ENCODE results near the gene BTG1.

Gene BTG1

DNA sequence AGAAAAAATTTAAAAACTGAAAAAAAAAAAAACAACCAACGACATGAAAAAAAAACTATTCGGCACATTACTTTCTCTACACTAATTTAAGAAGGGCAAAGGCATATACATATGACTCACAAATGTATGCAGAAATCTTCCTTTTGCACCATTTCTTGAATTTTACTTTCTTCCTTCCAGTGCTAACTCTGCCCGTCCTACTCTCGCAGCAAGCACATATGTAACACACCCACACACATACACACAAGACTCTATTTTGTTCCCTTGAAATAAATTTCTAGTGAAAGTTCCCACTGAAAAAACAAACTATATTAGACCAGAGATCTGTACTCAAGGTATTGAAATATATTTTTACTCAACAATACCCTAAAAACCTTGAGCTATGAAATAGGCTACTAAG lies 14.6 kb downstream of the BTG1 start:
- Histone ChIP-seq H3K27ac (ENCODE audit: low read length) (no peak overlapping the region), H3K4me1 (ENCODE audit: control insufficient read depth in 1 of 2, insufficient read depth in 2 of 2, low read length in 2 of 2) (peaks cover 22 to 43% of the 10 kb centered on the region in 2 donors), H3K9me3 (ENCODE audit: control insufficient read depth in 1 of 2, low read length in 2 of 2) (no peaks in the 10 kb centered on the region)

DNA sequence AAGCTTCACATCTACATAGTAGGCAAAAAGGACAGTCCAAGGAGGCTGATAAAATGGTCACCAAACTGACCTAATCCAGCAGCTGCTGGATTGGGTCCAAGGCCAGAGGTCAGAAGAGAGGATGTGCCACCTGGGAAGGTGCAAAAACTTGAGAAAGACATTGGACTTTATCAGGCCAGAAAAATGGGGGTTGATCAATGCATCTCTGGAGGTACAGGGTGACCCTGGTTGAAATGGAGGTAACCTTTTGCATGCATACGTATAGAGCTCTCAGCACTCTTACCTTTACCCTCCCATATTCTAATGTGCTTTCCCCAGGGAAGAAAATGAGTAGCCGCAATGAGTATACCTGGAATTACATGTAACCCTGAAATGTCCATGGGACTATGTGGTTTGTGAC lies 16.0 kb downstream of the BTG1 start:
- no peaks in the 10 kb centered on the region for H3K27me3 ChIP-seq (ENCODE audit: low read depth, low read length)
- no peak overlapping the region for H3K27ac ChIP-seq (ENCODE audit: low read length)
- H3K4me1 ChIP-seq (ENCODE audit: control insufficient read depth in 1 of 2, insufficient read depth in 2 of 2, low read length in 2 of 2) = peaks cover 16 to 35% of the 10 kb centered on the region in 2 donors
- H3K9me3 ChIP-seq (ENCODE audit: control insufficient read depth in 1 of 2, low read length in 2 of 2) = no peaks in the 10 kb centered on the region
- H3K4me3 ChIP-seq (ENCODE audit: low read depth in 1 of 2, low read length in 2 of 2) = no peak overlapping the region
- H3K36me3 ChIP-seq (ENCODE audit: control insufficient read depth in 1 of 2, insufficient read depth in 2 of 2, low read length in 2 of 2) = peaks cover 0 to 3% of the 10 kb centered on the region in 2 donors

More for the DNA sequence above, 14.6 kb downstream of the BTG1 start:
- no peak overlapping the region for H3K4me3 ChIP-seq (ENCODE audit: low read depth in 1 of 2, low read length in 2 of 2)
- peaks cover 0 to 3% of the 10 kb centered on the region in 2 donors for H3K36me3 ChIP-seq (ENCODE audit: control insufficient read depth in 1 of 2, insufficient read depth in 2 of 2, low read length in 2 of 2)
- H3K27me3 ChIP-seq (ENCODE audit: low read depth, low read length) = no peaks in the 10 kb centered on the region

DNA sequence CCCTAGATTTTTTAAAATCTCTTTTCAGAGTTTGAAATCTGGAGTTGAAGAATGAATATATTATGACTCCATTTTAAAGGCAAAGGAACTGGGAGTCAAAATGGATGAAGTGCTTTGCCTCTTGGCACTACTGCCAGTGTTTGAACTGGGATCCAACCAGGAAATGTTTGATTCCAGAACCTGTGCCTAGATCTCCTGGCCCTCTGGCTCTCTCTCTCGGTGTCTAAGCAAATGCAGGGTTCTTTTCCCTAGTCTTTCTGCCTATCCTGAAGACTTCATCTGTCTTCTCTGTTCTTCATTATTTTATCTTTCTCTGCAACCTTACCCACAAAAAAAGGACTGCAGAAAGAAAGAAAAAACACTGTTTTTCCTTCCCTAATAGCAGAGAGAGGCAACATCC lies 17.0 kb downstream of the BTG1 start:
- H3K9me3 ChIP-seq (ENCODE audit: control insufficient read depth in 1 of 2, low read length in 2 of 2) = no peaks in the 10 kb centered on the region
- H3K27ac ChIP-seq (ENCODE audit: low read length) = no peak overlapping the region
- peaks cover 0 to 3% of the 10 kb centered on the region in 2 donors for H3K36me3 ChIP-seq (ENCODE audit: control insufficient read depth in 1 of 2, insufficient read depth in 2 of 2, low read length in 2 of 2)
- no peak overlapping the region for H3K4me3 ChIP-seq (ENCODE audit: low read depth in 1 of 2, low read length in 2 of 2)
- no peaks in the 10 kb centered on the region for H3K27me3 ChIP-seq (ENCODE audit: low read depth, low read length)
- H3K4me1 ChIP-seq (ENCODE audit: control insufficient read depth in 1 of 2, insufficient read depth in 2 of 2, low read length in 2 of 2) = peaks cover 6 to 25% of the 10 kb centered on the region in 2 donors

DNA sequence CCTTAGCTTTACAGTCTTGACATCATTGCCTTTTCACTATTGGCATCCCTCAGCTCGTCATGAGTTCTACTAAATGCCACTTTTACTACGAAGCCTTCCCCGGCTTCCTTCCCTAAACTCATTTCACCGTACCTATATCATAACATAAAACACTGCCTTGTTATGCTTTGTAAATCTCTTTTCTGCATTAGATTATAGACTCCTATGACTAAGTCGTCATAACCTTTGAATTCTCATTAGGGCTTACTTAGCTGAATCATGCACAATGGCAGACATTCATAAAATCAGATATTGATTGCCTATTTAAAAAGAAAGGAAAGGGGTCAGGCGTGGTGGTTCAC lies 21.0 kb downstream of the BTG1 start:
- Histone ChIP-seq H3K4me1 (ENCODE audit: control insufficient read depth in 1 of 2, insufficient read depth in 2 of 2, low read length in 2 of 2) (no peaks in the 10 kb centered on the region), H3K27me3 (ENCODE audit: low read depth, low read length) (no peaks in the 10 kb centered on the region), H3K4me3 (ENCODE audit: low read depth in 1 of 2, low read length in 2 of 2) (no peak overlapping the region), H3K9me3 (ENCODE audit: control insufficient read depth in 1 of 2, low read length in 2 of 2) (peaks cover 0 to 10% of the 10 kb centered on the region in 2 donors), H3K36me3 (ENCODE audit: control insufficient read depth in 1 of 2, insufficient read depth in 2 of 2, low read length in 2 of 2) (peaks cover 0 to 9% of the 10 kb centered on the region in 2 donors), H3K27ac (ENCODE audit: low read length) (no peak overlapping the region)

DNA sequence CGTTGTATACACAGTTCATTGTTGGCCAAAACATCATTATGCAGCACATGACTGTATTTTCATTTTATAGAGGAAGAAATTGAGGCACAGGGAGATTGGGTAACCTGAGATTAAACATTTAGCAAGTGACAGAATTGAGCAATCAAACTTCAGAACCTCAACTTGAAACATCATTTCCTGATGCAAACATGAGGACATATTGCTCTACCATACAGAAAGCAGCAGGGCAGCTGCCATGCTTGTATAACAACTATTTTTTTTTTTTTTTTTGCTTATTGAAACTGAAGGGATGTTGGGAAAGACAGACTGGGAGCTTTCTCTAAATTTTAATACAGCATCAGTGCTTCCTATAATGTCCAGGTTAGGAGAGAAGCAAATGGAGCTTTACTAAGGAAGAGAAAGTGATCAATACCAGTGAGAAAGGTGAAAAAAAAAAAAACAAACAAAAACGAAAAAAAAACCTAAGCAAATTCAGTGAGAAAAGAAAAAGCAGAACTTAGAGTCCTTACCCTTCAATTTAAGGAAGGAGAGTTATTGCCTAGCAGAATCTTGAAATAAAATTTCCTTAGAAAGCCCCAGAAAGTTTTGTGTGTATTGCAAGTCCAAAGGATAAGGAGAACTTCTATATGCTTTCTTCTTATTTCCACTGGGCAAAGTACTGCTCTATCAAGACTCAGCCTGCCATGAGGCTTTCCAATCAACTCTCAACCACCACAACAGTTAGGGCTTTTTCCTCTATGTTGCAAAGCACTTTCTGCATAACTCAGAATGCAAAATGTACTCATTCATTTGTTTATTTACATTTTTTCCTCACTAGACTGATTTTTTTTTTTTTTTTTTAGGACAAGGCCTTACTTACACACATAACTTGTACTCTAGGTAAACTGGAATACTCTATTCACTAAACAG lies 21.6 kb downstream of the BTG1 start:
- Histone ChIP-seq H3K9me3 (ENCODE audit: control insufficient read depth in 1 of 2, low read length in 2 of 2) (peaks cover 0 to 16% of the 10 kb centered on the region in 2 donors), H3K27me3 (ENCODE audit: low read depth, low read length) (no peaks in the 10 kb centered on the region), H3K4me1 (ENCODE audit: control insufficient read depth in 1 of 2, insufficient read depth in 2 of 2, low read length in 2 of 2) (no peaks in the 10 kb centered on the region), H3K36me3 (ENCODE audit: control insufficient read depth in 1 of 2, insufficient read depth in 2 of 2, low read length in 2 of 2) (peaks cover 0 to 12% of the 10 kb centered on the region in 2 donors), H3K4me3 (ENCODE audit: low read depth in 1 of 2, low read length in 2 of 2) (no peak overlapping the region), H3K27ac (ENCODE audit: low read length) (no peak overlapping the region)

DNA sequence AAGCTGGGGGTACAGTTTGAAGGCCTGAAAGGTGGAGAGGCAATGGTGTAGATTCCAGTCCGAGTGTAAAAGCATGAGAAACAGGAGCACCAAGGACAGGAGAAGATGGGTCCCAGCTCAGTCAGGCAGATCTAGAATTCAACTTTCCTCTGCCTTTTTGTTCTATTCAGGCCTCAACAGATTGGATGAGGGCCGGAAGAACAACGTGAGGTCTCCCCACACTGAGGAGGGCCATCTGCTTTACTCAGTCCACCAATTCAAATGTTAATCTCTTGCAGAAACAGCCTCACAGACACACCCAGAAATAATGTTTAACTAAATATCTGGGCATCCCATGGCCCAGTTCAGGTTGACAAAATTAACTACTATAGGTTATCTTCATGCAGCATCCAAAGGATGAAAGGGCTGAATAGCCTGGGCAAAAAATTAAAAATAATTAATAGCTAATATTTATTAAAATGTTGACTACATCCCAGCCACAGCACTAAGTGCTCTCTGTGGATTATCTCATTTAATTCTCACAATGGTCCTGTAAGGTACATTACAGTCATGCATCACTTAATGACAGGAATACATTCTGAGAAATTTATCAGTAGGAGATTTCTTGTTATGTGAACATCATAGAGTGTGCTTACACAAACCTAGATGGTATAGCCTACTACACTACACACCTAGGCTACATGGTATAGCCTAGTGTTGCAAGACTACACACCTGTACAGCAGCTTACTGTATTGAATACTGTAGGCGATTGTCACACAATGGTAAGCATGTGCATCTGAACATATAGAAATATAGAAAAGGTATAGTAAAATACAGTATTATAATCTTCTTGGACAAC lies 22.5 kb downstream of the BTG1 start:
- Histone ChIP-seq H3K4me1 (ENCODE audit: control insufficient read depth in 1 of 2, insufficient read depth in 2 of 2, low read length in 2 of 2) (no peaks in the 10 kb centered on the region), H3K27ac (ENCODE audit: low read length) (no peak overlapping the region), H3K4me3 (ENCODE audit: low read depth in 1 of 2, low read length in 2 of 2) (no peak overlapping the region), H3K36me3 (ENCODE audit: control insufficient read depth in 1 of 2, insufficient read depth in 2 of 2, low read length in 2 of 2) (peaks cover 0 to 12% of the 10 kb centered on the region in 2 donors), H3K27me3 (ENCODE audit: low read depth, low read length) (no peaks in the 10 kb centered on the region), H3K9me3 (ENCODE audit: control insufficient read depth in 1 of 2, low read length in 2 of 2) (peaks cover 0 to 16% of the 10 kb centered on the region in 2 donors)

DNA sequence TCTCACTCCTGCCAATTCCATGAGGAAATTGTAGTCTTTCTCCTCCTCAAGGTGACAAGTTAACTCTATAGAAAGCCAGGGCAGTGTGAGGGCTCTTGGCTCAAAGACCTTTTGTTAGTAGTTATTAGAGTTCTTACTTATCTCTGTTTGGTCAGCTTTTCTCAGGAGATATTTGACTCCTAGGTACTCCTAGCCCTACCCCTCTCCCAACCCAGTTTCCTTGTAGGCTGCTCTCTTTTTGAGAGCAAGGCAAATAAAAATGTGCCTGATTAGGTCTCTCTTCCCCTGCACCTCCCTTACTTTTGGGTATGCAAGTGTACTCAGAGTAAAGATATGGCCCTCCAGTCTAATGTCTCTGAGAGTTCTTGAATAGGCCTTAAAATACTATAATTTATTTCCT lies 23.8 kb downstream of the BTG1 start:
- H3K27me3 ChIP-seq (ENCODE audit: low read depth, low read length) = no peaks in the 10 kb centered on the region
- H3K27ac ChIP-seq (ENCODE audit: low read length) = no peak overlapping the region
- peaks cover 0 to 12% of the 10 kb centered on the region in 2 donors for H3K36me3 ChIP-seq (ENCODE audit: control insufficient read depth in 1 of 2, insufficient read depth in 2 of 2, low read length in 2 of 2)
- peaks cover 0 to 16% of the 10 kb centered on the region in 2 donors for H3K9me3 ChIP-seq (ENCODE audit: control insufficient read depth in 1 of 2, low read length in 2 of 2)
- no peak overlapping the region for H3K4me3 ChIP-seq (ENCODE audit: low read depth in 1 of 2, low read length in 2 of 2)
- no peaks in the 10 kb centered on the region for H3K4me1 ChIP-seq (ENCODE audit: control insufficient read depth in 1 of 2, insufficient read depth in 2 of 2, low read length in 2 of 2)

DNA sequence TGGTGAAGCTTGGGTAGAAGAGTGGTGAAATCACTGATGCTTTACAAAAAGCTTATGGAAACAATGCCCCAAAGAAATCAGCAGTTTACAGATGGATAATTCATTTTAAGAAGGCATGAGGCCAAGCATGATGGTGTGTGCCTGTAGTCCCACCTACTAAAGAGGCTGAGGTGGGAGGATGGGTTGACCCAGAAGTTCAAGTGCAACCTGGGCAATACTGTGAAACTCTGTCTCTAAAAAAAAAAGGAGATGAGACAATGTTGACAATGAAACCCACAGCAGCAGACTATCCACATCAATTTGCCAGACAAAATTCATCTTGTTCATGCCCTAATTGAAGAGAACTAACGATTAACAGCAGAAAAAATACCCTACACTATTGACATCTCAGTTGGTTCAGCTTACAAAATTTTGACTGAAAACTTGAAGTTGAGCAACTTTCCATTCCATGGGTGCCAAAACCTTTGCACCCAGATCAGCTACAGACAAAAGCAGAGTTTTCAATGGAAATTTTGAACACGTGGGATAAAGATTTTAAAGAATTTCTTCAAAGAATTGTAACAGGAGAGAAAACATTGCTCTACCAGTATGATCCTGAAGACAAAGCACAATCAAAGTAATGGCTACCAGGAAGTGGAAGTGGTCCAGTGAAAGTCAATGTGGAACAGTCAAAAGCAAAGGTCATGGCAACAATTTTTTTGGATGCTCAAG lies 26.7 kb downstream of the BTG1 start:
- H3K36me3 ChIP-seq (ENCODE audit: control insufficient read depth in 1 of 2, insufficient read depth in 2 of 2, low read length in 2 of 2) = peaks cover 0 to 12% of the 10 kb centered on the region in 2 donors
- H3K4me1 ChIP-seq (ENCODE audit: control insufficient read depth in 1 of 2, insufficient read depth in 2 of 2, low read length in 2 of 2) = no peaks in the 10 kb centered on the region
- no peak overlapping the region for H3K27ac ChIP-seq (ENCODE audit: low read length)

DNA sequence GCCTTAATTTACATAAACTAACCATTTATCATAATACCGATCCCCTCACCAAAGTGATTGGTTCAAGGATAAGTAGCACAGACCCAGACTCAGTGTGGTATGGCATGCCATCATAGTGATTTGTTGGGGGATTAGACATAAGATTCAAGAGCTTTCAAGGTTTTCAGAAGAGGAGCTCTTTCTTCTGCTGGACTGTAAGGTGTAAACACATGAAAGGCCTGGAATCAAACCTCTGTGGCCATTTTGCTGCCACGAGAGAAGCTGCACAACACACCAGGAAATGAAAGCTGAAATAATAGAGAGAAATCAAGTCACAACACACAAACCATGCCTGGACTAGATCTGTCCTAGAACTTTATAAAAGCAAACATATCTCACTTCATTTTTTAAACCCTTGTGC lies 30.8 kb downstream of the BTG1 start:
- peaks cover 0 to 5% of the 10 kb centered on the region in 2 donors for H3K36me3 ChIP-seq (ENCODE audit: control insufficient read depth in 1 of 2, insufficient read depth in 2 of 2, low read length in 2 of 2)
- H3K4me1 ChIP-seq (ENCODE audit: control insufficient read depth in 1 of 2, insufficient read depth in 2 of 2, low read length in 2 of 2) = no peaks in the 10 kb centered on the region
- no peak overlapping the region for H3K27ac ChIP-seq (ENCODE audit: low read length)
- H3K9me3 ChIP-seq (ENCODE audit: control insufficient read depth in 1 of 2, low read length in 2 of 2) = peaks cover 0 to 7% of the 10 kb centered on the region in 2 donors
- no peak overlapping the region for H3K4me3 ChIP-seq (ENCODE audit: low read depth in 1 of 2, low read length in 2 of 2)
- H3K27me3 ChIP-seq (ENCODE audit: low read depth, low read length) = no peaks in the 10 kb centered on the region

More for the DNA sequence above, 26.7 kb downstream of the BTG1 start:
- Histone ChIP-seq H3K9me3 (ENCODE audit: control insufficient read depth in 1 of 2, low read length in 2 of 2) (peaks cover 0 to 16% of the 10 kb centered on the region in 2 donors), H3K4me3 (ENCODE audit: low read depth in 1 of 2, low read length in 2 of 2) (no peak overlapping the region), H3K27me3 (ENCODE audit: low read depth, low read length) (no peaks in the 10 kb centered on the region)

DNA sequence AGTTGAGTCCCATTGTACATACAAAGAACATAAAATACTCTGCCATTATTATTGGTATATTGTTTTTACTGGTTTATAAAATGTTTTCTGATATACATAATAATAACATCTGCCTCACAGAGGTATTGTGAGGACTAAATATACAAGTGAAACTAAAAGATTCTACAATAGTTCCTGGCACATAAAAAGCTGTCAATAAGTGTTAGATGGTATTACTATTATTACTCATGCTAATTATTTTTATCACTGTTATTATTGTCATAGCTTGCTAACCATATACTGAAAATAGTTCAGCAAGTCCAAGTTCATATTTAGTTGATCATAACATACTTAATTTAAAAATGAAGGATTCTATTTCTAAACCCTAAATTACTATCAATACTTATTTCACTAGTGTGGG lies 34.4 kb downstream of the BTG1 start:
- peaks cover 0 to 13% of the 10 kb centered on the region in 2 donors for H3K4me1 ChIP-seq (ENCODE audit: control insufficient read depth in 1 of 2, insufficient read depth in 2 of 2, low read length in 2 of 2)
- no peaks in the 10 kb centered on the region for H3K27me3 ChIP-seq (ENCODE audit: low read depth, low read length)
- no peak overlapping the region for H3K4me3 ChIP-seq (ENCODE audit: low read depth in 1 of 2, low read length in 2 of 2)
- no peaks in the 10 kb centered on the region for H3K36me3 ChIP-seq (ENCODE audit: control insufficient read depth in 1 of 2, insufficient read depth in 2 of 2, low read length in 2 of 2)
- H3K27ac ChIP-seq (ENCODE audit: low read length) = no peak overlapping the region
- H3K9me3 ChIP-seq (ENCODE audit: control insufficient read depth in 1 of 2, low read length in 2 of 2) = no peaks in the 10 kb centered on the region
